ENCODE measurements around the gene EIF2D.
A peak's percentile ranks its signal among the peaks of the same experiment; 100 is the strongest.
"Not testable (repeated sequence)": the region's sequence is repeated elsewhere in the genome, so short reads cannot be mapped to it uniquely, and the experiment has no call there.

EIF2D gene, protein sequence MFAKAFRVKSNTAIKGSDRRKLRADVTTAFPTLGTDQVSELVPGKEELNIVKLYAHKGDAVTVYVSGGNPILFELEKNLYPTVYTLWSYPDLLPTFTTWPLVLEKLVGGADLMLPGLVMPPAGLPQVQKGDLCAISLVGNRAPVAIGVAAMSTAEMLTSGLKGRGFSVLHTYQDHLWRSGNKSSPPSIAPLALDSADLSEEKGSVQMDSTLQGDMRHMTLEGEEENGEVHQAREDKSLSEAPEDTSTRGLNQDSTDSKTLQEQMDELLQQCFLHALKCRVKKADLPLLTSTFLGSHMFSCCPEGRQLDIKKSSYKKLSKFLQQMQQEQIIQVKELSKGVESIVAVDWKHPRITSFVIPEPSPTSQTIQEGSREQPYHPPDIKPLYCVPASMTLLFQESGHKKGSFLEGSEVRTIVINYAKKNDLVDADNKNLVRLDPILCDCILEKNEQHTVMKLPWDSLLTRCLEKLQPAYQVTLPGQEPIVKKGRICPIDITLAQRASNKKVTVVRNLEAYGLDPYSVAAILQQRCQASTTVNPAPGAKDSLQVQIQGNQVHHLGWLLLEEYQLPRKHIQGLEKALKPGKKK

DNA sequence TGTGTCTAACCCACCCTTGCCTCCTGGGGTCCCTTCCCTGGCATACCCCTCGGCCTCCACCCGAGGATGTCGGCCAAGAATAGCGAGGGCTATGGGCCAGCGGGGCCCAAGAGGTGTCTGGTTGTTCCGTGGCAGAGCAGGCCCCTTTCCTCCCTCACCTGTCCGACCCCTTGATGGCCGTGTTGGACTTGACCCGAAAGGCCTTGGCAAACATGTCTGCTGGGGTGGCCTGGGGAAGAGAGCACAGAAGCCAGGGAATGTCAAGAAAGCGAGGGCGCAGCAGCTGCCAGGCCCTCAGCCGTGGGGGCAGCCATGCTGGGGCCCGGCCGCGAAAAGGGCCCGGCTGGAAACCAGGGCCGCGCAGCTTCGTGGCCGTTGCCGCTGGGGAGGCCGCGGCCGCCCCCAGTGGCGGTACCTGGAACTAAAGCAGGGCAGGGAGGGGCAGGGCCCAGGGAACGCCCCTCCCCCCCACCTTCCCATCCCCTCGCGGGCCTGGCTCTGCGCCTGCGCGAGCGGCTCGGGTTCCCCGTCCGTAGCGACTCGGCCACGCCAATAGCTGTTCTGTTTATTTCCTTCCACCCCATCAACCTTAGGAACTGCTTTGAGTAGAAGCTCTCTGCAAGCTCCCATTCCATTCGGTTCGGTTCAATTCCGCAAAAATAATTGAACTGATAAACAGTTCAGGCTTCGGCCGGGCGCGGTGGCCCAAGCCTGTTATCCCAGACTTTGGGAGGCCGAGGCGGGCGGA, at the start of gene EIF2D:
EIF2D (minus strand) TSS at position 337 of the 748 bp plus-strand sequence; CDS start at position 214, 123 bp downstream.
- peak; percentile 91 to 96 (median 92) for DNase-seq (ENCODE audit: low read depth in 2 of 3, low spot score in 1 of 3)

DNA sequence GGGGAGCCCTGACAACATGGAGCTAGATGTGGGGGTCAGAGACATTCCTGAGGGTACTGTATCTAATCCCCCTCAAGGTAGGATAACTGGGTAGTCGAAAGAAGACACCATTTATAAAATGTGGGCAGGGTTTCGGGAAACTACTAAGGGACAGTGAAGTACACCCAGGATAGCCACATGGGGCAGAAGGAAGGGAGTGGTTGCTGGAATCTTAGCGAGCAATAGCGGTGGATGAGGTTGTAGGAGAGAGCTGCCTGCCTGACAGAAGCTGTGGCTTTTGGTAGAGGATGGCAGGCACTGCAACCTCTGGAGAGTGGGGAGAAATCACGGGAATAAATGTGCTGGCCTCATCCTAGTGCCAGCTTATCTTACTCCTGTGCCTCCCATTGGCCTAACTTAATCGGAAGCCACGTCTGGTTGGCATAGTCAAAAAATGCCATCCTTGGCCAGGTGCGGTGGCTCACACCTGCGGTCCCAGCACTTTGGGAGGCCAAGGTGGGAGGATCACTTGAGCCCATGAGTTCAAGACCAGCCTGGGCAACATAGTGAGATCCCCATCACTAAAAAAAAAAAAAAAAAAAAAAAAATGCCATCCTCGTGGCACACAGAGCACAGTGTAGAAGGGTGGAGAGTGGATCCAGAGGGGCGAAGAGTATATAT, 49.0 kb upstream of the EIF2D start:
- DNase-seq (ENCODE audit: low read depth in 2 of 3, low spot score in 1 of 3), result no peak

DNA sequence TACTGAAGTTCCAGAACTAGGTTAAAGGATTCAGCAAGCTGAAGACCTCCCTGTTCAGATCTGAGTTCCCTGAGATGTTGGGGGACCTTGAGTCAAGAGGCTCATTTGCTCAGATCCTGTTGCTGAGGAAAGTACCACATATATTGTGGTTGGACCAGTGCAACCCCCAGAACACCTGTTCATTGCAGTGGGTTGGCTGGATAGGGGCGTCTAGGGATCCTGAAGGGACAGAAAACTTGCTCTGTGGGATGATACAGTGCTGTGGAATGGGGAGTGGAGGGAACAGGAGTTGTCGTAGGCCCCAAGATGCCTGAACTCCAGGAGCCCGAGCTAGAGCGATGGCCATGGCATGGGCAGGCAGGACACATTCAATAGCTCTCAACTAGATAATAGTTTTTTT, 47.9 kb upstream of the EIF2D start:
- no peak for DNase-seq (ENCODE audit: low read depth in 2 of 3, low spot score in 1 of 3)

DNA sequence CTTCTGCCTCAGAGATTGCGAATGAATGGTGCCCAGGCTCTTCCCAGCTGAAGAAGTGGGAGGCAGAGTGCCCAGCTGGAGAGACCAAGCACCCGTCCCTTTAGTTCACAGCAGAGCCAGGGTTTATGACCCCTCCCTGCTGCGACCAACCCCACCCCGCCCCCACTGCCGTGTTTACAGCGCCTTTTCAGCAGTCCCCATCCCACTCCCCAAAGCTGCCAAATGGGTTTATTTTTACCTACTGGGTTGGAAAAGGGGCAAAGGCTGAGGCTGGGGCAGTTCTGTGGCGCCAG, 46.7 kb upstream of the EIF2D start:
- DNase-seq (ENCODE audit: low read depth in 2 of 3, low spot score in 1 of 3), result no peak

DNA sequence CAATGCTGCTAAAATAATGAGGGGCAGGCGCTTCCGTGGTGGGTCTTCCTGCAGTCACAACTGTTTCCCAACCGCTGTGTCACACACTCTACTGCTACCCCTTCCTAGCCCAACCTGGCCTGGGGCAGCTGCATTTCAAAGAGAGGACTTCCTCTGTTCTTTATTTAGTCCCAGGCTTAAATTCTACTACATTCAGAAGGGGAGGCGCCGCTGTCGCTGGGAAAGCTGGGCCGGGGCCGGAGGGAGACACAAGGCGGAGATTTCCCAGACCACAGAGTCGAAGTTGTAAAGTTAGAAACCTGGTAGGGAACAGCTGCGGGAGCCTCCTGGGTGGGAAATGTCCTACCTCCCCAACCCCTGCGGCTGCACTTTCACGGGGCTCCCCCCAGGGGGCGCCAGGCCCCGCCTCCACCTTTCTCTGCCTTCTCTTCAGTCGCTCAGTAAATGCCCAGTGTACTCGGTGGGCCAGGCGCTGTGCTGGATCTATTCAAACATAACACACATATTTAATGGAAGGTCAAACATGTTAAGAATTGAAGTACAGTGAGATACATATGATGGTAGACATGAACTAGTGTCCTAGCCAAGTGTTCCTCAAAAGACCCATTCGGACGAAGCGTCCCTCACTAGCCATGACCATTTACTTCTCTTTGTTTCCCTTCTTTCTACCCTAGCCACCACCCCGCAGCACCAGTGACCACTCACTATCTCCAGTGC, 46.2 kb upstream of the EIF2D start:
- DNase-seq (ENCODE audit: low read depth in 2 of 3, low spot score in 1 of 3), result peak; percentile 38 to 55 (median 40)

DNA sequence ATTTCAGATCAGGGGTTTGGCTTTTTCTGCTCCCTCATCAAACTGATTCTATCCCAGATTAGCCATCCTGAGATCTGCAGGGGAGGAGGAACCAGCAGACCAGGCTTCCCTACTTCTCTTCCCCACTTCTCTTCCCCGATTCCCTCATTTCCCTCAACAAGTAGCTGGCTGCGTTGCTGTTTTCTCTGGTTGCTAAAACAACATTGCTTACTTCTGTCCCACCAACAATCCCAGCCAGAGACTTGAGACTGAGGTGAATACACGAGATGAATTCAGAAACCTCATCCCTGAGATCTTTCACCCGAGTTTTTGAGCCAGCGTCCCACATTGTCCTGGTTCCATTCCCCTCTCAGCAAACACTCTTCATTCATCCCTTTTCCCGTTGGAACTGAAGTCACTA, 45.5 kb upstream of the EIF2D start:
- DNase-seq (ENCODE audit: low read depth in 2 of 3, low spot score in 1 of 3), result no peak

DNA sequence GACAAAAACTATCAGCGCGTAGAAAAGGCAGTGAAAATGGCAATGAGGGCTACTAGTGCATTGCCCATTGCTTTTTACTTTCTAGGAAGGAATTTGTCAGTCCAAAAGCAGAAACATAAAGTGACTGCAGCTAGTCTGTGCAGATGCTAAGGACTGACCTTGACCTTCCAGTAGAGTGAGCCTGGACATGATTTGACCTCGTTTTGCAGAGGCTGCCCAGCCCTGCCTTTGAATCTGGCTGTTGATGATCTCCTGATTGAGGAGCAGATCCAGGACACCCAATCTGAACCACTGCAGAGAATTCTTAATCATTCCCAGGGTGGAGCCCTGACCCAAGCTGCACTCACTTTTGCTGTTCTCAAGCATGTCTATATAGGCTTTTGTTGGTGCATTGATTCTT, 44.7 kb upstream of the EIF2D start:
- DNase-seq (ENCODE audit: low read depth in 2 of 3, low spot score in 1 of 3), result no peak

DNA sequence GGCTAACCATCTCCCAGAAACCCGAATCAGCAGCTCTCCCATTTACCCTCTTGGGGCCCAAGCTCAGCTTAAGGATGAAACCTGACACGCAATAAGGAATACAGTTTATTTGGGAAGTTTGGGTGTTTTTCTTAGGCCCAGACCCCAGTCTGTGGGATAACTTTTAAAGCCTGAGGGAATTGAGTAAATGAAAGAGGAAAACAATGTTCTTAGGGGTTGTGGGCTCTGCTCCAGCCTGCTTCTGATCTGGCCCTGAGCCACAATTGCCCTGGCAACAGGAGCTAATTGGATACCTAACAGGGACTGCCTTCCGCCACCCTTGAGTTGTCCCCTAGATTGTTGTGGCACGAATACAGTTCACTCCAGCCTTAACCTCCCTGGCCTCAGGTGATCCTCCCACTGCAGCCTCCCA, 43.2 kb upstream of the EIF2D start:
- DNase-seq (ENCODE audit: low read depth in 2 of 3, low spot score in 1 of 3), result no peak

DNA sequence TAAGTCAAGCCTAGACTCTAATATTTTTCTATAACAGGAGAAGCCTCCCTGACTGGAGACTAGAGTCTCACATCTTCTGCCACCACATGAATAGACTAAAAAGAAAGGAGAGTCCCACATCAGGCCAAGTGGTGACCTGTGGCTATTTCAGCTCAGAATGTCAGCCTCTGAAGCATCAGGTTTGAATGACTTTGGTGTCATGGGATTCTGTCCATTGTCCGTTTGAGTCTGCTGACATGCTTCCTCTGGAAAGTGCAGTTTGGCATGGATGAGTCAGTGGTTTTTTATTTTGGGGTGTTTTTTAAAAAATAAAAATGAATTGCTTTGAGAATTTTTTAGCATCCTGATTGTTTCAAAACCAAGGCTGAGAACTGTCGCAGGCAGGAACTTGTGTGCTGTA, 42.6 kb upstream of the EIF2D start:
- no peak for DNase-seq (ENCODE audit: low read depth in 2 of 3, low spot score in 1 of 3)

DNA sequence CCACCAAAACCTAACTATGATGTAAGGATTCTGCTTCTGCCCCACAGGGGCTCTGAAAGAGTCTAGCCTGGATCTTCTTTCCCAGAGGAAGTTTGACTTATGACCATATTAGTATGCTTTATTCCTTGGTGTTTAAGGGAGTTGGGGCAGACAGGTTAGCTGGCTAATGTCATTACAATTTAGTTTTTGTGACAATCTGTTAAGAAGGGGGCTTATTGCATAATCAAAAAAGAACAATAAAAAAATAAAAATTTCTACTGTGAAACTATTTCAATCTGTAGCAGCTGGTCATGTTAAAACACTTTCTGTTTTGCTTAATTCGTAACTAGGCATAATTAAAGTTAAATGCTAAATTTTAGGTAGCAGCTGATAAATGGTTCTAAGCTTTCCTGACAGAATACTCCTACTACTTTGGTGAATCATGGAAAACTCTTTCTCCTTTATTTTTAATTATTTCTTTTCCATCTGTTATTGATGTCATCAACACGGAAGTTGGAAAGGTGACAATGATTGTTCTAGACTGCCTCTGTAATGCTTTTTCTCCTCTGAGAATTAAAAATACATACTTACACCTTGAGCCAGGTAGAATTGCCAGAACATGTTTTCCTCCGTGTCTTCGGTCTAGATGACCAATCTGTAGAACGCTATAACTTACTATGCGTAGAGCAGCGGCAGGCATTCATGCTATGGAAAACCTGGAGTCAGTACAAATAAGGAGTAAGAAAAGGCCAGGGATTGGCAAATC, 41.6 kb upstream of the EIF2D start:
- DNase-seq (ENCODE audit: low read depth in 2 of 3, low spot score in 1 of 3), result no peak

DNA sequence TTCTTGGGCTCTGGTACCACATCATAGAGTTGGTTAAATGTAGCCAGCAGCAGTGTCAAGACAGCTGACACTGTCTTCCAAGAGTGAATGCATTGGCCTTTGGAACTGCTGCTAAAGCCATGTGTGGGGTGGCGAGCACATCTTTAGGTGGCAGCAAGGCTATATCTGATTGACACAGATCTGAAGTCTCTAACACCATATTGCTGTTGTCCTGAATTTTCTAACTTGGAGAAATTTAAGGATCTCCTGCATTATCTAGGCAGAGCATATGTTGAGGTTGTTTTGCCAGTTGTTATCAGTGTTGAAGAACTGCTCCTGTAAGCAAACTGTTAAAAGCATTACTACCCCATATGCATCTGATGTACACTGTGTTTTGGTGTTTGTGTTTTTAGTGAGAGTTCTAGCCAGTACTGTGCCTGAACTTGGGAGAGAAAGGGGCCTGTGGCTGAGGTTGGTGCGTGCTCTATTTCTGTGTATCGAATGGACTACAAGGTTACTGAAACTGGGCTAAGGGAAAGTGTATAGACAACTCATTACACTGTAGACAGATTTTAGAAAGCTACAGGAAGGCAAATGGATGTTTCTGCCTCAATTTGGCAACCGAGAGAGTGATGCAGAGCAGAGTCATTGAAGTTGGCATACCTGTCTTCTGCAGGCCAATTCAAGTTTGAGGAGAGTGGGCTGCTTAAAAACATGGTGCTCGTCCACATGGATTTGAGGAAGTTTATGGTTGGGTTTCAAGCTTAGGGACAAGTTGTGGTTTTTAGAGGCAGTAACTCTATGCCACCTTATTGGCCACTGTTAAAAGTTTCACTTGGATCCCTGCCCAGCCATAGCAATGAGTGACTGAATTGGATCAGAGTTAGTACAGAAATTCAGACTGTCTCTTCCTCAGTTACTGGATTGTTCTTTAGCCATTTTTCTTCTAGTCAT, 40.0 kb upstream of the EIF2D start:
- no peak for DNase-seq (ENCODE audit: low read depth in 2 of 3, low spot score in 1 of 3)

DNA sequence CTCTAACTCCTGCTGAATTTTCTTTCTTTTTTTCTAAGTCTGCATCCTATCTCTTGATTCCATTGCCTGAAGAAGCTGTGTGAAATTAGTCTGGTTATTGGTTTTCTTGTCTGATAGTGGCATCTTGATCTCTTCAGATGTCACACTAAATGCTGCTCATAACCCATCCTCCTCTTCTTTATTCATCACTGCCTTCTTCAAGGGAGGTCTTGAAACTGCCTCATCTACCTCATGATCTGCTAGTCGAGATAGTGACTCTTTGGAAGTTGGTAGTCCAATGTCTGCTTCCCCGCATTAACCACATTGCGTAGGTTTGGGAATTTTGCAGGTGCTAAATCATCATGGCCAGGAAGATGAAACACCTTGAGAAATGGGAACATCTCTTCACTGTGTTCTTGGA, 38.7 kb upstream of the EIF2D start:
- DNase-seq (ENCODE audit: low read depth in 2 of 3, low spot score in 1 of 3), result no peak

DNA sequence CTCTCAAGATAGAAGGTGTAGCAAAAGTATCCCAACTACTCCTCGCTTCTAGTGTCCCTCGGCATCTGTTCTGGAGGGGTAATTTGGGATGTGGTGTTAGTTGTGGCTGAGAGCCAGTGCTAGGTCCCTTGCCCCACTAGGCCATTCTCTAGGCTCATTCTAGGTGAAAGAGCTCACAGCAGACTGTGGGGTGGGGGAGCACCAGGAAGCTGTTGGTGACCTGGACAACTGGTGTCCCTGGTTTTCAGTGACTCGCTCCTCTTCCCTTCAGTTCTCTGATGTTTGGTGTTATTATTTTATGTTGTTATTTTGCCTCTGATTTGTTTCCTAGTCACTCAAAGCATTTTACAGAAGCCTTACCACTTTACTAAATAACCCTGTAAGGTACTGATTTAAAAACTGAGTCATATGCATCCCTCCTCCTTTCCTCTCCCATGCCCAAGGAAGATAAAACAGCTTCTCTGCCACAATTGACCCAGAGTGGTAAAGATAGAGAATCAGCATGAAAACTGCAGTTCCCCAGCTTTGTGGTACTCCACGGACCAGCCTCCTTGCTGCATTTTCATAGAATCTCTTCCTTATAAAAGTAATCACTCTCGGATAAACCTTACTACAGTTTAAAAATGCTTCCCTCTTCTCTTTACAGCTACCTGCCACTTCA, 37.1 kb upstream of the EIF2D start:
- DNase-seq (ENCODE audit: low read depth in 2 of 3, low spot score in 1 of 3), result no peak

DNA sequence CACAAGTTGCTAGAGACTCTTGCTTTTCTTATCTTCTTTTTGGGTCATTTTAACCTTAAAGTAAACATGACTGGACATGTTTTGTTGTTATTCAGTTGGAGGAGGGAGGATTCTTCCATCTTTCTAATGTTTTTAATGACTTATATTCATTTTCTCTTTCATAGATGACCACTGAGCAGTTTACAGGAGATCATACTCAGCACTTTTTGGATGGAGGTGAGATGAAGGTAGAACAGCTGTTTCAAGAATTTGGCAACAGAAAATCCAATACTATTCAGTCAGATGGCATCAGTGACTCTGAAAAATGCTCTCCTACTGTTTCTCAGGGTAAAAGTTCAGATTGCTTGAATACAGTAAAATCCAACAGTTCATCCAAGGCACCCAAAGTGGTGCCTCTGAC, 35.0 kb upstream of the EIF2D start:
- no peak for DNase-seq (ENCODE audit: low read depth in 2 of 3, low spot score in 1 of 3)

DNA sequence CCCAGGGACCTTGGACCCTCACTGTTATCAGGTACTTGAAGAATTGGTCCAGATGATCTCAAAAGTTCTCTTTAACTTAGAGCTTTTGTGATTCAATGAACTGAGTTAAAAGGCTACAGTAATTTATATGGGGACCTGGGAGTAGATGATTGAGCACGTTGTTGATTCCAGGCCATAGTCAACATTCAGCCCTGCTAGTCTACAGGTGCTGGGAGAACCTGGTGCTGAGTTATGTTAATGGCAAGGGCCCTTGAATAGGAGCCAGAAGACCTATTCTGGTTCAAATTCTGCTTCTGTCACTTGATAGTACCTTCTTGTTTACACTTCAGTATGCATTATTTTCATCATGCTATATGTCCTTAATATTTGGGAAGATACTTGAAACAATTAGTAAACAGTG, 34.2 kb upstream of the EIF2D start:
- no peak for DNase-seq (ENCODE audit: low read depth in 2 of 3, low spot score in 1 of 3)

DNA sequence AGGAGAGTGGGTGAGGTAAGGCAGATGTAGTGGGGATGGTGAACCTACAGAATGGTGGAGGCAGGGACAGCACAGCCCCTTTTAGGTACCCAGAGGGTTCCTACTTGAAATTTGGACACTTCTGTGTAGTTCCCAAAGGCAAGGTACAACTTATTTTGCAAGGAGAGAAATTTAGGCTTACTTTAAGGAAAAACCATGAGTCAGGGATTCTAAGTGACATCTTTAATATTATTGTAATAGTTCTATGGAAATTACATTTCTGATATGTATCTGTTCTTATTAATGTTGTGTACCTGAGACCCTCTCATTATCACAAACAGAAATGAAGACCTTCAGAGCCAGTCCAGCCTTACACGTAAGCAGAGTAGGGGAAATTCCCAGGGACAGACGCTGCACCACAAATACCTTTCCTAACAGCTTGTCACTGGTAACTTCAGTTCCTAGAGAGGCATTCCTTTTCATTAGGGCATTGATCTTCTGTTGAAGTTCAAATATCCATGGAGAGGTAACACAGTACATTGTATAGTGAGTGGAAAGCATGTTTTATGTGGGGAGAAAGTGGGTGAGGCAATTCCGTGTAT, 30.9 kb upstream of the EIF2D start:
- no peak for DNase-seq (ENCODE audit: low read depth in 2 of 3, low spot score in 1 of 3)

DNA sequence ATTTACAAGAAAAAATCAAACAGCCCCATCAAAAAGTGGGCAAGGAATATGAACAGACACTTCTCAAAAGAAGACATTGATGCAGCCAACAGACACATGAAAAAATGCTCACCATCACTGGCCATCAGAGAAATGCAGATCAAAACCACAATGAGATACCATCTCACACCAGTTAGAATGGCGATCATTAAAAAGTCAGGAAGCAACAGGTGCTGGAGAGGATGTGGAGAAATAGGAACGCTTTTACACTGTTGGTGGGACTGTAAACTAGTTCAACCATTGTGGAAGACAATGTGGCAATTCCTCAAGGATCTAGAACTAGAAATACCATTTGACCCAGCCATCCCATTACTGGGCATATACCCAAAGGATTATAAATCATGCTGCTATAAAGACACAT, 29.8 kb upstream of the EIF2D start:
- DNase-seq (ENCODE audit: low read depth in 2 of 3, low spot score in 1 of 3), result not testable (repeated sequence)

DNA sequence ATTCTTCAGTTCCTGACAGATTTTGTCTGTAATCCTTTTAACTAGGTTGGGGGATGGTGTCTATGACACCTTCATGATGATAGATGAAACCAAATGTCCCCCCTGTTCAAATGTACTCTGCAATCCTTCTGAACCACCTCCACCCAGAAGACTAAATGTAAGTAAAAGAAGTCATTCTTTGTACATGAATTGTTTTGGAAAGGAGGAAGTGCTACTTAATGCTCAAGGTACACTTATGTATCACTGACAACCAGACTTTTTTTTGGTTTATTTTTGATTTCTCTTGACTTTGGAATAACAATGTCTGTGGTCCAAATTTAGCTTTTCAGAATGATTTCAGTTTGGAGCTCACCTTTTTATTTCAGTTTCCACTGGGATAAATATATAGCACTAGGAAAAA, 25.3 kb upstream of the EIF2D start:
- no peak for DNase-seq (ENCODE audit: low read depth in 2 of 3, low spot score in 1 of 3)

DNA sequence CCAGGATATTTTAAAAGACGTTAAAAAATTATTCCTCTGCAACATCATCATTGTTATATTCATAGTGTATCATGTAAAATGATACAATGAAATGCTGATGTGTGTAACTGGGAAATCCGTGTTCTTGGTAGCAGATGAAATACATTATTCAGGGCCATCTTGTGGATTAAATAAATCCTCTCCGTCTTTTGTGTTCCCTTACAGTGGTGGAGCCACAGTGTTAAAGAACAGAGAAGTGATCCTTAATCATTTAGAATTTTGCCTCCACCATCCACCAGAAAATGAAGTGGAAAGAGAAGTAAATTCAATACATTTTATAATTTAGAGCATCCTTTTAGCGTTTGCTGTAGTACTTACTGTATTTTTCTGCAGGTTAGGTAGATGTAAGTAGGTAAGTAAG, 24.4 kb upstream of the EIF2D start:
- no peak for DNase-seq (ENCODE audit: low read depth in 2 of 3, low spot score in 1 of 3)
